Esophagus muscularis mucosa (tissue), 4 donors: ENCODE results near the gene MECR. TPM values are rescaled to one million over a fixed set of nuclear protein-coding genes. Genes with fewer than 3 reads are reported as not detected.

Experiments
- DNase-seq: peaks from one replicate; pipeline ENCODE4 v3.0.0-alpha.2; 2017; ENCODE audit errors: extremely low spot score
- H3K27ac ChIP-seq, 4 donors: fragments of 200-600 bp; sonication (generic); replicated peaks in 1 of 4; 1 replicate in 3 of 4; 2 replicates in 1 of 4; pipeline ENCODE4 v1.5.1; 2016 to 2019; ENCODE audit warnings: mild to moderate bottlenecking in 1 of 4
- H3K27me3 ChIP-seq, 4 donors: fragments of 200-600 bp; sonication (generic); one replicate each; pipeline versions ENCODE4 v1.5.1 to v1.6.0; 2016 to 2019
- H3K36me3 ChIP-seq, 4 donors: fragments of 200-600 bp; sonication (generic); one replicate each; pipeline ENCODE4 v1.5.1; 2016 to 2019
- H3K4me1 ChIP-seq, 4 donors: fragments of 200-600 bp; sonication (generic); one replicate each; pipeline ENCODE4 v1.5.1; 2016 to 2019
- H3K4me3 ChIP-seq, 4 donors: fragments of 200-600 bp; sonication (generic); 1 replicate in 2 of 4; 2 replicates in 2 of 4; pipeline ENCODE4 v1.5.1; 2016 to 2019; ENCODE audit warnings: mild to moderate bottlenecking in 4 of 4, moderate library complexity in 1 of 4
- H3K9me3 ChIP-seq, 4 donors: fragments of 200-600 bp; sonication (generic); 1 replicate in 3 of 4; 2 replicates in 1 of 4; pipeline ENCODE4 v1.5.1; 2016 to 2019
- EP300 ChIP-seq: sonication (generic); formaldehyde crosslinking; IDR thresholded peaks from one replicate; pipeline ENCODE4 v1.6.1; 2017; ENCODE audit warnings: antibody characterized with exemption
- POLR2A ChIP-seq: fragments of 450-650 bp; IDR thresholded peaks from one replicate; pipeline ENCODE4 v1.6.1; 2017; ENCODE audit warnings: antibody characterized with exemption, moderate library complexity, mild to moderate bottlenecking, low read depth
- POLR2AphosphoS5 ChIP-seq, 2 donors: sonication (generic); formaldehyde crosslinking; IDR thresholded peaks; one replicate each; pipeline ENCODE4 v1.6.1; 2017; ENCODE audit warnings: antibody characterized with exemption in 2 of 2
- WGBS: methylation state at CpG from one replicate; pipeline ENCODE4 v1.1.5; 2018; 5-methylcytosine and 5-hydroxymethylcytosine counted together
- intact Hi-C: fragments of 100-400 bp; cut with DNase I; formaldehyde crosslinking; loops from one replicate; pipeline ENCODE4 v1.15.1; 2023
- total RNA-seq, 4 donors: library from RNA; depleted of rRNA; stranded (reverse); fragments of >200 nt; gene quantifications; one replicate each; pipeline versions ENCODE4 v1.1.0 to v1.2.1, GENCODE V29; 2016
- TF ChIP-seq, protein P1 (sequence below), 3 experiments: fragments of 200-600 bp in 2 of 3; fragments of 450-650 bp in 1 of 3; sonication (generic) in 2 of 3; IDR thresholded peaks; one replicate each; pipeline ENCODE4 v1.5.1; 2017 to 2019; ENCODE audit warnings: antibody characterized with exemption in 3 of 3, mild to moderate bottlenecking in 2 of 3, moderate library complexity in 1 of 3

MECR gene
- total RNA-seq, 4 donors from 2014 or later, result 15.4 to 20.2 (median 18.6) TPM

DNA sequence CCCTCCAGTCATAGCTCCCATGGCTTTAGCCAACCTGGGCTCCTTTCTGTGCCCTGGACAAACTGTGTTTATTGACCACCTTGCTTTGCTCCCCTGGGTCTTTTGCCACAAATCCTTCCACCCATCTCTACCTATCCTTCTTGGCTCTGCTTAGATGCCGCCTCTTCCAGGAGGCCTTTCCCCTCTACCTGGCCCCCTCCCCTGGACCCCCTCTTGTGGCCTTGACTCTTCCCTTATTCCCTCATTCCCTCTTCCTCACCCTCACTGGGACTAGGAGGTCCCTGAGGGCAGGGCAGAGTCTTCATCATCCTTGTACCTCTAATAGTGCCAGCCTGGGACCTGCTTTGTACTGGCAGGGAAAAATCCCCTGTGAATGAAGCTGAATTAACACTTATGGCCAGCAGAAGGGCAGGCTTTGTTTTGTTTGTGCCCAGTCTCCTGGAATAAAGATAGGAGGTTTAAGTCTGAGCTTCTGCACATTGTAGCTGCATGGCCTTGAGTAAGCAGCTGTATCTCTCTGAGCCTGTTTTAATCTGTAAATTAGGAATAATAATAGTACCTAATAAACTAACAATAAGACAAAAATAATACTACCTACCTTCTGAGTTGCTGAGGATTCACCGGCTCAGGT lies 19.3 kb upstream of the MECR start:
- intact Hi-C loops, result no loop called here

GRCh38 chr1:29249170-29249691 lies 18.5 kb upstream of the MECR start:
- Histone ChIP-seq H3K36me3 (no peaks in the 10 kb centered on the region), H3K4me3 (no peak overlapping the region), H3K9me3 (no peaks in the 10 kb centered on the region), H3K27me3 (no peaks in the 10 kb centered on the region), H3K27ac (no peak overlapping the region), H3K4me1 (no peaks in the 10 kb centered on the region)
- no peak for DNase-seq
- 72% methylated on average over 4 of the region's 8 CpGs for WGBS
- intact Hi-C loops, result no loop called here
- TF ChIP-seq POLR2A, result no peak
- TF ChIP-seq, protein P1, sequence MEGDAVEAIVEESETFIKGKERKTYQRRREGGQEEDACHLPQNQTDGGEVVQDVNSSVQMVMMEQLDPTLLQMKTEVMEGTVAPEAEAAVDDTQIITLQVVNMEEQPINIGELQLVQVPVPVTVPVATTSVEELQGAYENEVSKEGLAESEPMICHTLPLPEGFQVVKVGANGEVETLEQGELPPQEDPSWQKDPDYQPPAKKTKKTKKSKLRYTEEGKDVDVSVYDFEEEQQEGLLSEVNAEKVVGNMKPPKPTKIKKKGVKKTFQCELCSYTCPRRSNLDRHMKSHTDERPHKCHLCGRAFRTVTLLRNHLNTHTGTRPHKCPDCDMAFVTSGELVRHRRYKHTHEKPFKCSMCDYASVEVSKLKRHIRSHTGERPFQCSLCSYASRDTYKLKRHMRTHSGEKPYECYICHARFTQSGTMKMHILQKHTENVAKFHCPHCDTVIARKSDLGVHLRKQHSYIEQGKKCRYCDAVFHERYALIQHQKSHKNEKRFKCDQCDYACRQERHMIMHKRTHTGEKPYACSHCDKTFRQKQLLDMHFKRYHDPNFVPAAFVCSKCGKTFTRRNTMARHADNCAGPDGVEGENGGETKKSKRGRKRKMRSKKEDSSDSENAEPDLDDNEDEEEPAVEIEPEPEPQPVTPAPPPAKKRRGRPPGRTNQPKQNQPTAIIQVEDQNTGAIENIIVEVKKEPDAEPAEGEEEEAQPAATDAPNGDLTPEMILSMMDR (IDR thresholded peaks at IDR 0.05), result no peak
- no peak for TF ChIP-seq POLR2AphosphoS5 (IDR thresholded peaks at IDR 0.05)

More for the DNA sequence above, 19.3 kb upstream of the MECR start:
- Histone ChIP-seq H3K27ac (no peak overlapping the region), H3K27me3 (peaks cover 0 to 2% (median 0%) of the 10 kb centered on the region in 4 donors), H3K4me3 (no peak overlapping the region), H3K36me3 (no peaks in the 10 kb centered on the region), H3K4me1 (no peaks in the 10 kb centered on the region), H3K9me3 (no peaks in the 10 kb centered on the region)
- no peak for DNase-seq
- WGBS, result 100% methylated on average over 2 of the region's 2 CpGs
- TF ChIP-seq EP300 (no peak), POLR2AphosphoS5 (IDR thresholded peaks at IDR 0.05) (no peak)
- TF ChIP-seq, protein P1 (IDR thresholded peaks at IDR 0.05), result no peak

GRCh38 chr1:29248409-29248808 lies 17.7 kb upstream of the MECR start:
- Histone ChIP-seq H3K4me3 (no peak overlapping the region), H3K9me3 (no peaks in the 10 kb centered on the region), H3K27me3 (no peaks in the 10 kb centered on the region), H3K27ac (no peak overlapping the region), H3K4me1 (no peaks in the 10 kb centered on the region), H3K36me3 (no peaks in the 10 kb centered on the region)
- no peak for DNase-seq
- TF ChIP-seq POLR2AphosphoS5 (IDR thresholded peaks at IDR 0.05) (no peak), EP300 (no peak), POLR2A (no peak)
- TF ChIP-seq, protein P1 (IDR thresholded peaks at IDR 0.05), result no peak
- 71% methylated on average over 2 of the region's 2 CpGs for WGBS
- intact Hi-C loops, result no loop called here

GRCh38 chr1:29247571-29248273 lies 17.0 kb upstream of the MECR start:
- no peak for DNase-seq
- no peaks in the 10 kb centered on the region for H3K9me3 ChIP-seq
- intact Hi-C loops, result no loop called here
- no peaks in the 10 kb centered on the region for H3K36me3 ChIP-seq
- TF ChIP-seq EP300, result no peak
- TF ChIP-seq, protein P1 (IDR thresholded peaks at IDR 0.05), result no peak
- no peak for TF ChIP-seq POLR2A
- no peak for TF ChIP-seq POLR2AphosphoS5 (IDR thresholded peaks at IDR 0.05)
- WGBS, result 86% methylated on average over 8 of the region's 8 CpGs
- no peaks in the 10 kb centered on the region for H3K4me1 ChIP-seq
- H3K27me3 ChIP-seq, result no peaks in the 10 kb centered on the region
- H3K4me3 ChIP-seq, result no peak overlapping the region
- H3K27ac ChIP-seq, result no peak overlapping the region
